Measurements from ENCODE around the gene FMO1. TPM values are rescaled to one million over a fixed set of nuclear protein-coding genes. Genes with fewer than 3 reads are reported as not detected.

The FMO1 gene
- total and polyA plus RNA-seq, 7 donors: 0.03 to 0.30 (median 0.24) TPM; not detected in 3

DNA sequence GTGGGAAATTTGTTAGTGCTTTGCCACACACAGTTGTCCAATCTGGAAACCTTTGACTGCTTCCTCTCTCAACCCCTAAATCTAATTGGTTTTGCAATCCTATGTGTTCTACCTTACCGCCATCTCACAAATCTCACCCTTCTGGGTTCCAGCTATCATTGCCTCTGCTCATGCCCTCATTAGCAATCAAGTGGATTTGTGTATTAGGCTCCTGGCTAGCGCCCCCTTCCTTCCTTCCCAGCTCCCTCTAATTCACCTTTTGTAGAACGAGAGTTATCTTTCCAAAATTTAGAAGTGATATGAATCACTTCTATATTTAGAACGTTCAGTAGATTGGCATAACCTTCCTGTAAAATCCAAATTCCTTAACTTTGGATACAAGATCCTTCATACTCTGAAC is 18.6 kb downstream of the FMO1 start:
- 54 to 57% (median 55%) methylated on average over 4 of the region's 4 CpGs for WGBS, 3 donors
- Histone ChIP-seq H3K4me3 (no peak overlapping the region), H3K27me3 (ENCODE audit: insufficient read depth in 3 of 3, low read length in 2 of 3) (no peaks in the 10 kb centered on the region), H3K4me1 (no peaks in the 10 kb centered on the region), H3K36me3 (ENCODE audit: insufficient read depth in 1 of 2, low read depth in 1 of 2) (no peaks in the 10 kb centered on the region), H3K9me3 (no peaks in the 10 kb centered on the region), H3K27ac (no peak overlapping the region)
- ATAC-seq (no peak), DNase-seq (no peak)
- no peak for TF ChIP-seq CTCF (IDR thresholded peaks at IDR 0.05)
- intact Hi-C loops (cut with DNase I): no loop called here

DNA sequence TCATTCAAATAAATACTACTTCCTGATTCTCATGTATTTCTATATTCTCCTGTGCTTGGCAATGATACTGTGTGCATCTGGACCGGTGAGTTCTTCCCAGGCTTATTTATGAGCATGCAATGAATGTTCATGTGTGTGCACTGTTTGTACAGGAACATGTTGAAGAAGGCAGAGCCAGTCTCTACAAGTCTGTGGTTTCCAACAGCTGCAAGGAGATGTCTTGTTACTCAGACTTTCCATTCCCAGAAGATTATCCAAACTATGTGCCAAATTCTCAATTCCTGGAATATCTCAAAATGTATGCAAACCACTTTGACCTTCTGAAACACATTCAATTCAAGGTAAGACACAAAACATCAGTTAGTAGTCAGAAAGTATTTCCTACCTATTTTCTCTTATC is 19.1 kb downstream of the FMO1 start:
- no peak for TF ChIP-seq CTCF (IDR thresholded peaks at IDR 0.05)
- H3K4me1 ChIP-seq: no peaks in the 10 kb centered on the region
- WGBS, 3 donors: 9 to 18% (median 15%) methylated on average over 1 of the region's 1 CpG
- H3K27me3 ChIP-seq (ENCODE audit: insufficient read depth in 3 of 3, low read length in 2 of 3): no peaks in the 10 kb centered on the region
- no peaks in the 10 kb centered on the region for H3K9me3 ChIP-seq
- DNase-seq (no peak), ATAC-seq (no peak)
- no peaks in the 10 kb centered on the region for H3K36me3 ChIP-seq (ENCODE audit: insufficient read depth in 1 of 2, low read depth in 1 of 2)
- no peak overlapping the region for H3K4me3 ChIP-seq
- intact Hi-C loops (cut with DNase I): no loop called here
- H3K27ac ChIP-seq: no peak overlapping the region

DNA sequence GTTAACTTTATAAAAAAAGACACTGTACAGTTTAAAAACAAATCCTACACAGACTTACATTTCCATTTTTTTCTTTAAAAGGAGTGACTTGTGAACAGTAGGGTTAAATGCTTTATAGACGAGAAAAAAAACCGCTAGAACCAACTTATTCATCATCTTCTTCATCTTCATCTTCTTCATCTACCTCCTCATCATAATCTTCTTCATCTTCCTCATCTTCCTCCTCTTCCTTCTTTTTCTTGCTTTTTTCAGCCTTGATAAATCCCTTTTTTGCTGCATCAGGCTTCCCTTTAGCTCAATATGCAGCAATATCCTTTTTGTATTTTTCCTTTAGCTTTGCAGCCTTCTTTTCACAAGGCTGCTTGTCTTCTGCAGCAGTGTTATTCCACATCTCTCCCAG is 22.5 kb downstream of the FMO1 start:
- Histone ChIP-seq H3K4me3 (no peak overlapping the region), H3K36me3 (ENCODE audit: insufficient read depth in 1 of 2, low read depth in 1 of 2) (no peaks in the 10 kb centered on the region), H3K27me3 (ENCODE audit: insufficient read depth in 3 of 3, low read length in 2 of 3) (no peaks in the 10 kb centered on the region), H3K27ac (no peak overlapping the region), H3K4me1 (no peaks in the 10 kb centered on the region), H3K9me3 (no peaks in the 10 kb centered on the region)
- ATAC-seq (no peak), DNase-seq (no peak)
- WGBS, 3 donors: 94 to 98% (median 94%) methylated on average over 2 of the region's 2 CpGs
- intact Hi-C loops (cut with DNase I): no loop called here
- TF ChIP-seq CTCF (IDR thresholded peaks at IDR 0.05): no peak

GRCh38 chr1:171277534-171277933 is 29.2 kb downstream of the FMO1 start:
- no peaks in the 10 kb centered on the region for H3K4me1 ChIP-seq
- WGBS, 3 donors: 83 to 88% (median 83%) methylated on average over 2 of the region's 2 CpGs
- no peak overlapping the region for H3K27ac ChIP-seq
- no peak overlapping the region for H3K4me3 ChIP-seq
- no peaks in the 10 kb centered on the region for H3K36me3 ChIP-seq (ENCODE audit: insufficient read depth in 1 of 2, low read depth in 1 of 2)
- no peaks in the 10 kb centered on the region for H3K27me3 ChIP-seq (ENCODE audit: insufficient read depth in 3 of 3, low read length in 2 of 3)
- no peak for TF ChIP-seq CTCF (IDR thresholded peaks at IDR 0.05)
- ATAC-seq: no peak
- intact Hi-C loops (cut with DNase I): no loop called here
- no peak for DNase-seq
- H3K9me3 ChIP-seq: no peaks in the 10 kb centered on the region

- DNase-seq (no peak), ATAC-seq (no peak)
- no peaks in the 10 kb centered on the region for H3K9me3 ChIP-seq
- H3K27ac ChIP-seq: no peak overlapping the region
- H3K36me3 ChIP-seq (ENCODE audit: insufficient read depth in 1 of 2, low read depth in 1 of 2): no peaks in the 10 kb centered on the region
- 82 to 94% (median 92%) methylated on average over 2 of the region's 2 CpGs for WGBS, 3 donors
- TF ChIP-seq CTCF (IDR thresholded peaks at IDR 0.05): no peak
- H3K4me1 ChIP-seq: no peaks in the 10 kb centered on the region
- no peaks in the 10 kb centered on the region for H3K27me3 ChIP-seq (ENCODE audit: insufficient read depth in 3 of 3, low read length in 2 of 3)
- H3K4me3 ChIP-seq: no peak overlapping the region
- intact Hi-C loops (cut with DNase I): no loop called here
These were observed 30.9 kb downstream of the FMO1 start for GRCh38 chr1:171279234-171279633.
